ENCODE data around the gene HVCN1. TPM values are rescaled to one million over a fixed set of nuclear protein-coding genes. Genes with fewer than 3 reads are reported as not detected.
A peak's percentile ranks its signal among the peaks of the same experiment; 100 is the strongest.
"Not testable (repeated sequence)": the region's sequence is repeated elsewhere in the genome, so short reads cannot be mapped to it uniquely, and the experiment has no call there.

The HVCN1 gene
- total and polyA plus RNA-seq, 4 donors, result 10.7 to 21.9 (median 14.2) TPM

DNA sequence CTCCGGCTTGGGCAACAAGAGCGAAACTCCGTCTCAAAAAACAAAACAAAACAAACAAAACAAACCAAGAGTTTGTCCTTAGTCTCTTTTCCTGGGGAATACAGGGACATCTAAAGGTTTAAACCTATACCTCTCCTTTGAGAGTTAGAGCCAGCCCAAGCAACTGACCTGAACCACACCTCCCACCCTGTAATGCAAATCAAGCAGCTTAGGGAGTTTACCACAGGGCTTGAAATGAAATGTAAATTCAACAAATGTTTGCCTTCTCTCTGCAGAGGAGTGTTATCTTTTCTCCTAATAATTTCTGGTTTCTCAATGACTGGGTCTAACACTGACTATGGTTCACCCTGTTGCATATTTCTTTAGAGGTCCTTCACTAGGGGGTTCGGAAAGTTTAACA is 37.1 kb upstream of the HVCN1 start:
- 92% methylated on average over 2 of the region's 4 CpGs for WGBS (ENCODE audit: insufficient coverage)

DNA sequence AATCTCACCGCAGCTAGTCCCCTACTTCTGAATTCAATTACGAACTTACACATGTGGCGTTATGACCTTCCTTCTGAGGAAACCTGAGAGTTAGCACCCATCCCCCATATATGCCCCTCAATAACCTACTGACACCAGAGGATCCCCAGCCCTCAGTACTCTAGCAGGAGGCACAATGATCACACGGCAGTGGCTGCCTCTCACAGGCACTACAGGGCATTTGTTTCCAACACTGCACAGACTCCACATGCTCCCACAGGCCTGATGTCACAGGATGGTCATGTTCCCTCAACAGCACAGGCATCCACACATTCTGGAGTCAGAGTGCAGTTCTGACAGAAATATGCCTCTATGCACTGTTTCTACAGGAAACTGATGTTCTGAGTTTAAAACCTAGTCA is 36.4 kb upstream of the HVCN1 start:
- DNase-seq (ENCODE audit: low read depth in 4 of 6, low spot score in 6 of 6), result no peak
- H3K9me3 ChIP-seq (ENCODE audit: control insufficient read depth, insufficient read depth, low read length), result no peaks in the 10 kb centered on the region
- H3K4me1 ChIP-seq (ENCODE audit: control insufficient read depth, insufficient read depth, low read length), result no peaks in the 10 kb centered on the region
- 97% methylated on average over 3 of the region's 4 CpGs for WGBS (ENCODE audit: insufficient coverage)
- H3K4me3 ChIP-seq (ENCODE audit: low read depth, low read length), result no peak overlapping the region
- no peaks in the 10 kb centered on the region for H3K27me3 ChIP-seq (ENCODE audit: control insufficient read depth, insufficient read depth, low read length)
- H3K27ac ChIP-seq (ENCODE audit: low read depth, low read length), result no peak overlapping the region
- peaks cover 39% of the 10 kb centered on the region for H3K36me3 ChIP-seq (ENCODE audit: control insufficient read depth, insufficient read depth, low read length)

More for the DNA sequence above, 37.1 kb upstream of the HVCN1 start:
- Histone ChIP-seq H3K27me3 (ENCODE audit: control insufficient read depth, insufficient read depth, low read length) (no peaks in the 10 kb centered on the region), H3K4me3 (ENCODE audit: low read depth, low read length) (no peak overlapping the region), H3K27ac (ENCODE audit: low read depth, low read length) (no peak overlapping the region), H3K9me3 (ENCODE audit: control insufficient read depth, insufficient read depth, low read length) (no peaks in the 10 kb centered on the region), H3K4me1 (ENCODE audit: control insufficient read depth, insufficient read depth, low read length) (no peaks in the 10 kb centered on the region), H3K36me3 (ENCODE audit: control insufficient read depth, insufficient read depth, low read length) (peaks cover 39% of the 10 kb centered on the region)
- no peak for DNase-seq (ENCODE audit: low read depth in 4 of 6, low spot score in 6 of 6)

DNA sequence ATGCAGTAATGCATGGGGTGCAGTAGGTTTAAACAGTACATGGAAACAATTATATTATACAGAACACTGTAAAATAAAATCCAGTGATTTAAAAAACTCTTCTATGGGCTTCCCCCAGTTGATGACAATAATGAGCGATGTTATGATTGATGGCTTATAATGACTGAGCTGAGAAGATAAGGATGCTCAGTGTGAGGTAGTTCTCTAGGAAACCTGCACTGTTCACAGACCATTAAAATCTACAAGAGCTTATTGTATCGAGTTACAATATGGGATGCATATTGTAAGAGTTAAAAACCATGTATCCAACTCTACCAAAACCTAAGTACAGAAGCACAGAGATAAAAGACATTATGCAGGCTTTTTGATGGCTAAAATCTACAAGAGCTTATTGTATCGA is 34.0 kb upstream of the HVCN1 start:
- not testable (repeated sequence) for H3K9me3 ChIP-seq (ENCODE audit: control insufficient read depth, insufficient read depth, low read length); H3K27ac ChIP-seq (ENCODE audit: low read depth, low read length); H3K4me1 ChIP-seq (ENCODE audit: control insufficient read depth, insufficient read depth, low read length); H3K27me3 ChIP-seq (ENCODE audit: control insufficient read depth, insufficient read depth, low read length); DNase-seq (ENCODE audit: low read depth in 4 of 6, low spot score in 6 of 6); H3K4me3 ChIP-seq (ENCODE audit: low read depth, low read length)
- no CpG with 5 or more reads among the region's 3 CpGs for WGBS (ENCODE audit: insufficient coverage)
- H3K36me3 ChIP-seq (ENCODE audit: control insufficient read depth, insufficient read depth, low read length), result peaks cover 28% of the 10 kb centered on the region

GRCh38 chr12:110721570-110721969 is 32.7 kb upstream of the HVCN1 start:
- H3K27me3 ChIP-seq (ENCODE audit: control insufficient read depth, insufficient read depth, low read length), result no peaks in the 10 kb centered on the region
- H3K4me3 ChIP-seq (ENCODE audit: low read depth, low read length), result no peak overlapping the region
- no peaks in the 10 kb centered on the region for H3K9me3 ChIP-seq (ENCODE audit: control insufficient read depth, insufficient read depth, low read length)
- H3K4me1 ChIP-seq (ENCODE audit: control insufficient read depth, insufficient read depth, low read length), result no peaks in the 10 kb centered on the region
- H3K36me3 ChIP-seq (ENCODE audit: control insufficient read depth, insufficient read depth, low read length), result peaks cover 25% of the 10 kb centered on the region
- no peak overlapping the region for H3K27ac ChIP-seq (ENCODE audit: low read depth, low read length)
- DNase-seq (ENCODE audit: low read depth in 4 of 6, low spot score in 6 of 6), result no peak

DNA sequence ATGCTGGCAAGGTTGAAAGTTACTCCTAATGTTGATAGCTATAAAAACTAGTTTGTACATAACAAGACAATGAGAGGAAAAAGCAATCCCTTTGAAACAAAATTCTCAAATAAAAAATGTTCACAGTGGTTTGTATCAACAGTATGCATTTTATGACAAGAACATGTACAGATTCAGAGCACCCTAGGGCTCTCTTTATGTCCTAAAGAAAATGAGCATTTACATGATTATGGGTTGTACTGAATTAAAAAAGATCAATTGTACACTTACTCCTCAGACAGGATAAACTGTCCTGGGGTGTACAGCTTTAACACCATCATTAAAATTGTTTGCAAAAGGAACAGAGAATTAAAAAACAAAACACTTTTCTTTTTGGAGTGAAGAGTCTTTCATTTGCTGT is 31.6 kb upstream of the HVCN1 start:
- no peak overlapping the region for H3K27ac ChIP-seq (ENCODE audit: low read depth, low read length)
- H3K27me3 ChIP-seq (ENCODE audit: control insufficient read depth, insufficient read depth, low read length), result no peaks in the 10 kb centered on the region
- H3K4me1 ChIP-seq (ENCODE audit: control insufficient read depth, insufficient read depth, low read length), result no peaks in the 10 kb centered on the region
- peak in 1 of 6 donors; percentile 58 for DNase-seq (ENCODE audit: low read depth in 4 of 6, low spot score in 6 of 6)
- no peaks in the 10 kb centered on the region for H3K9me3 ChIP-seq (ENCODE audit: control insufficient read depth, insufficient read depth, low read length)
- peaks cover 22% of the 10 kb centered on the region for H3K36me3 ChIP-seq (ENCODE audit: control insufficient read depth, insufficient read depth, low read length)
- no peak overlapping the region for H3K4me3 ChIP-seq (ENCODE audit: low read depth, low read length)

DNA sequence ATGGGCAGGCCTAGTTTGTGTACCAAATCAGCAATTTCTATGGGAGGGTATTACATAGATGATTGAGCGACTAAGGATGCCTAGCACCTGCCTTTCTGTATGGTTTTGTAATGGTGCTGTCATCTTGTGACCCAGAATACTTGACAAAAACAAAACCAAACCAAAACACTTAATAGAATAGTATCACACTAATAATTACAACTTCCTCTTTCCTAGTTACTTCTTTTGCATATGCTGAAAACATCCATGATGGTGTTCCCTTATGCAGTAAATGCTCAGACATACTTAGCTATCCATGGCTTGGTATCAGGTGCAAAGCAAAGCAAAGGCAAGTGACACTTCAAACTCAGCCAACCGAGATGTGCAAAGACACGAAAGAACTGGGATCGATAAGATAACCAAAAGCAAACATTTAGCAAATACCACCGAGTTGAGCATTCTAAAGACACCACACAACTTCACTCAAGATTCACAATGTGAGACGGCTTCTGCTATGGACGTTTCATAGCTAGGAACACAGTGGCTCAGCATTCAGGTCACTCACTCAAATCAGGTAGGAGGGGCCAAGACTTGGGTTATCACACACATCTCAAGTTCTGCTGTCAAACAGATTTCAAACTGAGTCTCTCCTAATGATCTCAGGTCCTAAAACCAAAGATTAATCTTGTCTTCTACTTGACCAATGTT is 29.4 kb upstream of the HVCN1 start:
- H3K27ac ChIP-seq (ENCODE audit: low read depth, low read length), result no peak overlapping the region
- H3K4me3 ChIP-seq (ENCODE audit: low read depth, low read length), result no peak overlapping the region
- WGBS (ENCODE audit: insufficient coverage), result 92% methylated on average over 5 of the region's 7 CpGs
- peaks cover 16% of the 10 kb centered on the region for H3K36me3 ChIP-seq (ENCODE audit: control insufficient read depth, insufficient read depth, low read length)
- H3K27me3 ChIP-seq (ENCODE audit: control insufficient read depth, insufficient read depth, low read length), result no peaks in the 10 kb centered on the region
- no peak for DNase-seq (ENCODE audit: low read depth in 4 of 6, low spot score in 6 of 6)
- H3K9me3 ChIP-seq (ENCODE audit: control insufficient read depth, insufficient read depth, low read length), result no peaks in the 10 kb centered on the region
- no peaks in the 10 kb centered on the region for H3K4me1 ChIP-seq (ENCODE audit: control insufficient read depth, insufficient read depth, low read length)

DNA sequence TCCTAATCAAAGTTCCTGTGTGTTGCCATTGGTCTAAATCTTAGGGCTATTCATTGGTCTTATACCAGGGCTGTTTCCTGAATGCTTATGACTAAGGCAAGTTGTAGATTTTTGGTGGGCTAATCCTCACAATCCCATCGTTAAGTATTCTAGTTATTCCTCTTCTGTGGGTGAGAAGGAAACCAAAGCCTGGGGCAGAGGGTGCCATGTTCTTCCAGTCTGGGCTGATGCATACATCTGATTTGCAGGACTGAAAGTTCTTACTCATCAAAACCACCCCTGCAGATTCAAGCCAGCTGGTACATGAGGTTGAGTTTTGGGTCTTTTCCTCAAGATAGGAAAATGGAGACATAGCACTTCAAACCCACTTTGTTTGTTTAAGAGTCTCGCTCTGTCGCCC is 28.1 kb upstream of the HVCN1 start:
- no peak for DNase-seq (ENCODE audit: low read depth in 4 of 6, low spot score in 6 of 6)
- H3K27me3 ChIP-seq (ENCODE audit: control insufficient read depth, insufficient read depth, low read length), result no peaks in the 10 kb centered on the region
- WGBS (ENCODE audit: insufficient coverage), result 100% methylated on average over 1 of the region's 3 CpGs
- no peak overlapping the region for H3K27ac ChIP-seq (ENCODE audit: low read depth, low read length)
- H3K4me1 ChIP-seq (ENCODE audit: control insufficient read depth, insufficient read depth, low read length), result no peaks in the 10 kb centered on the region
- H3K36me3 ChIP-seq (ENCODE audit: control insufficient read depth, insufficient read depth, low read length), result peaks cover 15% of the 10 kb centered on the region
- no peak overlapping the region for H3K4me3 ChIP-seq (ENCODE audit: low read depth, low read length)
- no peaks in the 10 kb centered on the region for H3K9me3 ChIP-seq (ENCODE audit: control insufficient read depth, insufficient read depth, low read length)

GRCh38 chr12:110708917-110709316 is 20.0 kb upstream of the HVCN1 start:
- Histone ChIP-seq H3K27me3 (ENCODE audit: control insufficient read depth, insufficient read depth, low read length) (no peaks in the 10 kb centered on the region), H3K9me3 (ENCODE audit: control insufficient read depth, insufficient read depth, low read length) (no peaks in the 10 kb centered on the region), H3K27ac (ENCODE audit: low read depth, low read length) (no peak overlapping the region), H3K4me3 (ENCODE audit: low read depth, low read length) (no peak overlapping the region), H3K4me1 (ENCODE audit: control insufficient read depth, insufficient read depth, low read length) (no peaks in the 10 kb centered on the region), H3K36me3 (ENCODE audit: control insufficient read depth, insufficient read depth, low read length) (no peaks in the 10 kb centered on the region)
- no peak for DNase-seq (ENCODE audit: low read depth in 4 of 6, low spot score in 6 of 6)
- WGBS (ENCODE audit: insufficient coverage), result no CpG with 5 or more reads among the region's 4 CpGs

DNA sequence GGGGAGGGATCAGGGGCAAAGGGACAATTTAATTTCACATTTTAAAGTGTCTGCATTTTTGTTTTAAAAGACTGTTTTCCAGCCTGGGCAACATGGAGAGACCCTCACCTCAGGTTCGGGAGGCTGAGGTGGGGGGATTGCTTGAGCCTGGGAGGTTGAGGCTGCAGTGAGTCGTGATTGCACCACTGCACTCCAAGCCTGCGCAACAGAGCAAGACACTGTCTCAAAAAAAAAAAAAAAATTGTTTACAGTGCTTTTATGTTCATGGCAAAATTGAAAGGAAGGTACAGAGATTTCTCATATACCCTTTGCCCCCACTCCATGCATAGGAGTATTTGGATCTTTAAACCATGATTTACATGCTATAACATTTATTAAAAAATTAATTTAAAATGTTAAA is 16.4 kb upstream of the HVCN1 start:
- H3K9me3 ChIP-seq (ENCODE audit: control insufficient read depth, insufficient read depth, low read length), result no peaks in the 10 kb centered on the region
- H3K4me3 ChIP-seq (ENCODE audit: low read depth, low read length), result no peak overlapping the region
- WGBS (ENCODE audit: insufficient coverage), result no CpG with 5 or more reads among the region's 3 CpGs
- H3K36me3 ChIP-seq (ENCODE audit: control insufficient read depth, insufficient read depth, low read length), result no peaks in the 10 kb centered on the region
- no peaks in the 10 kb centered on the region for H3K27me3 ChIP-seq (ENCODE audit: control insufficient read depth, insufficient read depth, low read length)
- H3K4me1 ChIP-seq (ENCODE audit: control insufficient read depth, insufficient read depth, low read length), result no peaks in the 10 kb centered on the region
- DNase-seq (ENCODE audit: low read depth in 4 of 6, low spot score in 6 of 6), result no peak
- no peak overlapping the region for H3K27ac ChIP-seq (ENCODE audit: low read depth, low read length)

- H3K4me3 ChIP-seq (ENCODE audit: low read depth, low read length), result no peak overlapping the region
- H3K36me3 ChIP-seq (ENCODE audit: control insufficient read depth, insufficient read depth, low read length), result no peaks in the 10 kb centered on the region
- H3K9me3 ChIP-seq (ENCODE audit: control insufficient read depth, insufficient read depth, low read length), result no peaks in the 10 kb centered on the region
- no peaks in the 10 kb centered on the region for H3K27me3 ChIP-seq (ENCODE audit: control insufficient read depth, insufficient read depth, low read length)
- H3K4me1 ChIP-seq (ENCODE audit: control insufficient read depth, insufficient read depth, low read length), result no peaks in the 10 kb centered on the region
- 67% methylated on average over 1 of the region's 5 CpGs for WGBS (ENCODE audit: insufficient coverage)
- no peak for DNase-seq (ENCODE audit: low read depth in 4 of 6, low spot score in 6 of 6)
- H3K27ac ChIP-seq (ENCODE audit: low read depth, low read length), result no peak overlapping the region
Observed at GRCh38 chr12:110704750-110705149, 15.8 kb upstream of the HVCN1 start.

Measured in spinal cord (tissue), 10 donors.